NCI-H460 (cell line): ENCODE data around the gene MYO1C. TPM values are rescaled to one million over a fixed set of nuclear protein-coding genes. Genes with fewer than 3 reads are reported as not detected.
A peak's percentile ranks its signal among the peaks of the same experiment; 100 is the strongest.
"Not testable (repeated sequence)": the region's sequence is repeated elsewhere in the genome, so short reads cannot be mapped to it uniquely, and the experiment has no call there.

Source experiments
- DNase-seq: peaks from one replicate; pipeline ENCODE4 v3.0.0-alpha.2; 2016; ENCODE audit warnings: low read depth; ENCODE audit errors: extremely low read depth
- total RNA-seq: library from RNA; depleted of rRNA; stranded (reverse); fragments of >200 nt; shearing (Covaris generic); gene quantifications from 2 replicates; pipeline ENCODE4 v1.2.3, GENCODE V29; 2014

MYO1C gene
- total RNA-seq, 1 experiment from 2014 or later = 78.8 TPM

DNA sequence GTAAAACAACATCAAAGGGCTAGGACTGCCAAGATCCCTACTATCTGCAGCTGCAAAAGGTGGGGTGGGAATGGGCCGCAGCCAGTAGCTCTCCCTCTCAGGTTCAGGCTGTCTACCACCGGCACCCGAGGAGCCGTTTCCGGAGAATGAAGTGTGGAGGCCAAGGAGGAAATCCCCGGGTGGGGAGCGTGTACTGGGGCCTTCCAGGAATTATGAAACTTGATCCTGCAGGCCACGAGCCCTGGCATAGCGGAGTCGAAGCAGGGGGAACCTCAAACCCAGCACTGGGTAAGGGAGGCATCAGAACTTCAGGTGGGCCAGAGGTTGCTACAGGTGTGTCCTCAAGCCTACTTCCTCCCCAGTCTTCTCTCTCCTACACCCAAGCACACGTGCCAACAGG is 18.8 kb upstream of the MYO1C start:
- DNase-seq = no peak

DNA sequence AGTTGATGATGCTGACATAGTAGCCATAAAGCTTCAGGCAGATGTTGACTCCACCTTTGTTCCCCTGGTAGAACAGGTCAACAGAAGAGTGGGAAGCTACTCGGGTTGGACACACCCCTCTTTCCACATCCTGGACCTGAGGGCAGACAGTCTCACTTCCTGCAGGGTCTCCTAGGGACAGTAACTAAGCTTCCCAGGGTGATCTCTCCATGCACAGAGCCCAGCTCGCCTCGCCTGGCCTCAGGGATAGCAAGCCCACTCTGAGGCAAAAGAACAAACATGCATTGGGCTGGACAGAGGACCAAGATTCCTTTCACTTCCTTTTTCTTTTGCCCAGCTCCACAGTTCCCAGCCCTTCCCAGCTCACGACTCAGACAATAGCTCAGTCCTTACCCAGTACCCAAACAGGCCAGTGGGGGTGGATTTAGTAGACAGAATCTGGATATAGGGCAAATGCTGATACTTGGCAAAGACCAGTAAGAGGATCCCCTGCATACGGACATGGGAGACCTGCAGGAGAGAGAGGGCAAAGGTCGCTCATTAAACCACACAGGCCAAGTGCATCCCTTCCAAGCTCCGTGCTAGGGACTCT is 16.9 kb upstream of the MYO1C start:
- no peak for DNase-seq

DNA sequence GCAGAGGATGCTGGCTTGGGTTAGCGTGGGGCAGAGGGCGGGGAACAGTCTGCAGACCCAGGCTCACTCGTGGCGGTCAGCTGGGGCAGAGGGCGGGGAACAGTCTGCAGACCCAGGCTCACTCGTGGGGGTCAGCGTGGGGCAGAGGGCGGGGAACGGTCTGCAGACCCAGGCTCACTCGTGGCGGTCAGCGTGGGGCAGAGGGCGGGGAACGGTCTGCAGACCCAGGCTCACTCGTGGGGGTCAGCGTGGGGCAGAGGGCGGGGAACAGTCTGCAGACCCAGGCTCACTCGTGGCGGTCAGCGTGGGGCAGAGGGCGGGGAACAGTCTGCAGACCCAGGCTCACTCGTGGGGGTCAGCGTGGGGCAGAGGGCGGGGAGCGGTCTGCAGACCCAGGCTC is 16.2 kb upstream of the MYO1C start:
- not testable (repeated sequence) for DNase-seq

DNA sequence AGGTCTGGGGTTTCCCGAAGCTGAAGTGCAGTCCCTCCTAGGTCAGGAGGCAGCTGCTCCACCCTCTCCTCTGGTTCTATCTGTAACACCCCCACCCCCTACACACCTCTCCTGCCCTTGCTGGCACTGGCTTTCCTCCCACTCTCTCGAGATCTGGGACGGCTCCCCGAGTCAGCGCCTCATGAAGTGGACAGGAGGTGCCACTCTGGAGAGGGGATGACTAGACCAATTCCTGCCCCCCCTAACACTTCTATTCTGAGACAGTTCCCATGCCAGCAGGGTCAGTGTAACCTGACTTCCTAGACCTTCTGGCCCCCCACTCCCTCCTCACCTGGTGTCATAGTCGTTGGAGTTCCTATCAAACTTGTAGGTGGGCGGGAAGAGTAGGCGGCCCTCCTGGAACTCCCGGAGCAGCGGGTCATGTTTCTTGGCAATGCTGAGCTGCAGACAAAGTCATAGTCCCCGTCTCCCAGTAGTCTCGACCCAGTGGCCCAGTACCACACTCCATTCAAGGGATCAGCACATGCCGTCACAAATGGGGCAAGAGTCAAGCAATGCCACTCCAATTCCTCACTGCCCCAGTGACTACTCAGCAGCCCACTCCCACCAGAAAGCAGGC is 14.3 kb upstream of the MYO1C start:
- no peak for DNase-seq

DNA sequence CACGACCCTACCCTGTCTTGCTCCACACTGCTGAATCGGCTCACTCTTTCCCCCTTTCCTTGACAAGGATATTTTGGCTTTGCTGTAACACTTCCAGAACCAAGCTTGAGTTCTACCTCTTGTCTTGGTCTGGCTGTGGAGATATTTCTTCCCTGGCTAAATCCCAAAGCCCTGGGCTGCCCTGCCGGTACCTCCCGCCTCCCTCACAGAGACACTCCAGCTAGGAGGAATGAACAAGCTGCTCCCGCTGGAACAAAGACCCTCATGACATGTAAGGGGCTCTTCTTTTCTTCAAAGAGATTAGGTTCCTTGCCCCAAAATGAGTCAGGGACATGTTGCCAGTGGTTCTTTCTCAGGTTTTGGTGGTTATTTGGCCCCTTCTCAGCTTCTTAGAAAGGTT is 13.1 kb upstream of the MYO1C start:
- no peak for DNase-seq

DNA sequence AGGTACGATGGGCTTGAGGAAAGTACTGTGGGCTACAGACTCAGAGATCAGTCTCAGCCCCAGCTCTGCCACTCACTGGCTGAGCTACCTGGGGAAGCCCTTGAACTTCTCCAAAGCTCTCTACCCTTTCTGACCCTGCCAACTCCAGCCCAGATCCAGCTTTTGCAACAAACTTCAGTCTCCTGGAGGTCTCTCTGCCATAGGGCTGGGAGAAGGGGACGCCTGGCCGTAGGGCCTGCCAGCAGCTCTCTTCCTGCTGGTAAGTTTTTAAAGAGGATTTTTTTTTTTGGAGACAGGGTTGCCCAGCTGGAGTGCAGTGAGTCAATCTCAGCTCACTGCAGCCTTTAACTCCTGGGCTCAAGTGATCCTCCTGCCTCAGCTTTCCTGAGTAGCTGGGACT is 12.4 kb upstream of the MYO1C start:
- DNase-seq = no peak

DNA sequence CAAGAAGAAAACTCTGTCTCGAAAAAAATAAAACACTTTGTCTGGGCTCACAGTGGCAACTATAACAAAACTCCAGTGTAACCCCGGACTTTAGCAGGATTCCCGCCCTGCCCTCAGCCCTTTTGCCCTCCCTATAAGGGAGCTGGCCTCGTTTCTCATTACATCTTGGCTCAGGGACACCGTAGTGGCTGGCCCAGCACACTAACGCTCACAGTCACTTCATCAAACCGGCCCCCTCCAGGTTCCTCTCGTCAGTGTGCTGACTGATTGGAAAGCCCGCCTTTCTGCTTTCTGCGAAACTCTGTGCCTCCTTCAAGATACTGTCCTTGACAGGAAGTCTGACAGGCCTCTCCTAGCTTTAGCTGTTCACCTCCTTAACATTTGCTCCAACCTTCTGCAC is 11.2 kb upstream of the MYO1C start:
- no peak for DNase-seq

DNA sequence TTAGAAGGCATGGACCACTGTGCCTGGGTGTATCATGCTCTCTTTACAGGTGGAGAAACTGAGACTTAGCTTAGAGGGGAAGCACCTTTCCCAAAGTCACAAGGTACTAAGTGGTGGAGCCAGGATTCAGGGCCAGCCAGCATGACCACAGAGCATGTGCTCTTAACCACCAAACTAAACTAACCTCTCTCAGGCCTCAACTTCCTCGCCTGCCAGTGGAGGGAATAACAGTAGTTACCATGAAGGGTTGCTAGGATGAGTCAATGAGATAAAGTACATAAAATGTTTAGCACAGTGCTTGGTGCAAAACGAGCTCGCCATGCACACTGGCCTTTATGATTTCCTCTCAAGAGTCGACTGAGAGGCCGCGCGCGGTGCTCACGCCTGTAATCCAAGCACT is 6.4 kb upstream of the MYO1C start:
- DNase-seq = no peak

DNA sequence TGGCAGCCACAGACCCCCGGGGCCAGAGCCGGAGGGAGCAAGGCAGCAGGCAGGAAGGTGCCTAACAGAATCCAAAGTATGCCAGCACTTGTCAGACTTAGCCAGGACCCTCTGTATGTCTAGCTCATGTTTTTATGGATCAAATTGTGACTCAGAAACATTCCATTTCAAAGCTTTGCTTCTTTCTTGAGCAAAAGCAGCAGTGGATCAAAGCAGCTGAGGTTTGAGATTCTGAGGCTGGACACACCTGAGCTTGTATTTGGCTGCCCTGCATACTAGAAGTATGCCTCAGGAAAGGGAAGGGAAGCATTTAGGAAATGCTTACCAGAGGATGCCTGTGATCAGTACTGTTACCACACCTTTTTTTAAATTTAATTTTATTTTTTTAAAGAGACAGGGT is 5.7 kb upstream of the MYO1C start:
- no peak for DNase-seq

DNA sequence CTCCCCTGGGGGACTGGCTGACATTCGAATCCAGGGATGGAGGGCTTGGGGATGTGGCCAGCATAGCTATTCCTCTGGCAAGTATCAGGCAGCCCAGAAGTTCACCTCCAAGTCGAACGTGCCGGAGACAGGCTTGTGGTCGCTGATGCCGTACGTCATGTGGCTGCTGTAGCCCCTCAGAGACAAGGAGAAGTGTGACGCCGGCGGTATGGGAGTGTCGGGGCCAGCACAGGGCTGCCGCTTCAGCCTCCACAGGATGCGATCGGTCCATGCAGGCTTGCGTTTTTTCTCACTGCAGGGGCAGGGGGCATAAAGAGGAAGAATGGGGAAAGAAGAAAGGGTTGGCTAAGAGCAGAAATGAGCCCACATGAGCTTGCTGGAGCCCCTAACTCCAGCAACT is 5.3 kb upstream of the MYO1C start:
- DNase-seq = no peak

DNA sequence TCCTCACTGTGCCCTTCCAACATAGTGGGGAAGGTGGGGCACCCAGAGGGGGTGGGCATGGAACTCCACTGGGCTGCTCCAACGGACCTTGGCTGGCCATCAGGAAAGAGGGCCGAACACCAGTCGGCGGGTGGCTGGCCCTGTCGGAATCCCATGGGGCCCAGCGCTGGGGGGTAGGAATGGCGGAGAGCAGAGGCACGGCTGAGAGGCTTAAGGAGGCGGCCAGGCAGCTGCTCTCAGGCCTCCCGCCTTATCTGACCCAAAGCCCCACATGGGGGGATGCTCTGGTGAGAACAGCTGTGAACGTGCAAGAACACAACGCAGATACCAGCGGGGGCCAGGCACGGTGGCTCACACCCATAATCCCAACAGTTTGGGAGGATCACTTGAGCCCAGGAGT is 4.4 kb upstream of the MYO1C start:
- no peak for DNase-seq

DNA sequence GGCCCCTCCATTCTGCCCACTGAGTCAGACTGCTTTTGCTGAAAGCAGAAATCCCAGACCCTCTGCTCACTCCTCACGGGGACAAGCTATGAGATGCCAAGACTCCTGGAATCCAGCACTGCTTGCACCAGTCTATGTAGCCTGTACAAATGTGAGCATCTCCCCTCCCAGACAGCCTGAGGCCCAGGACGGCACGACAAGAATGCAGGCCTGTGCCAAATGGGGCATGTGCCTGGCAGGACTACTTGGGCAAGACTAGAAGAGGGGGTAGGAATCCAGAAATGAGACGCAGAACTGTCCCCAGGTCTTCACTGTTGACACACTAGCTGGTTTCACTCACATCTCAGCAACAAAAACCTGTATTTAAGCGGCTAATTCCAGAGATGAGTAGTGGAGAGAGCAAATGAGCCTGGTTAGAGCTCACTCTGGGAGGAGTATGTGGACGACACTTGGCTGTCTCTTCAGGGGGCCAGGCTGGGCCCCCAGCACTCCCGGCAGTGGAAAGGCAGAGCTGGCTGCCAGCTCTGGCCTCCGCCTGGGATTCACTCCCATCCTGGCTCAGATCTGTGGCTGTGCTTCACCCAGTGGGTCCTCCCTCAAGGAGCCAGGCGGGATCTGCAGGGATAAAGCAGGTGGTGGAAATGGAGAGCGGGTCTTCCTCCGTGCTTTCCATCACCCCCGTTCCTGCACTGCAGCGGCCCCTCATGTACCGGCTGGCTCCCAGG is 2.9 kb upstream of the MYO1C start:
- no peak for DNase-seq

DNA sequence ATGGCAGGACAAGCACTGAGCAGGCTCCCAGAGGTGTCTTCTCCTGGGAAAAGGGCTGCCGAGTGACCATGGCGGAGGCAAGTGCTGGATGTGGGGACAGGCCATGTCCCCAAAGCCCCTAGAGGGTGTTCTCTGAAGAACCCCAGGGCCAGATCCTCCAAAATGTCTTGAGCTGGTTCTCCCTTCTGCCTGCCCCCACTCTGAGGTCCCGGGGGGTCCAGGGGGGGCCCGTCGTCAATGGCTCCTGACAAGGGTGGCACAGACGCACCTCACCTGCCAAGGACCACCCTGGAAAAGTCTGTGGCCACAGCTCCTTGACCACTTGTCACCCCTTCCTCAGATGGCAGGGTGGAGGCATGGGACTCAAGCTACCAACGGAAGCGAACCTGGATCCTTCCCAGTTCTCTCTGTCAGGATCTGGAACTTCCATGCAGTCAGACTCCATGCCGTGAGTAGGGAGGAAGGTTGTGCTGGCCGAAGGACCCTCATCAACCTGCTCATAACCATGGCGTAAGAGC is 2.3 kb upstream of the MYO1C start:
- no peak for DNase-seq

DNA sequence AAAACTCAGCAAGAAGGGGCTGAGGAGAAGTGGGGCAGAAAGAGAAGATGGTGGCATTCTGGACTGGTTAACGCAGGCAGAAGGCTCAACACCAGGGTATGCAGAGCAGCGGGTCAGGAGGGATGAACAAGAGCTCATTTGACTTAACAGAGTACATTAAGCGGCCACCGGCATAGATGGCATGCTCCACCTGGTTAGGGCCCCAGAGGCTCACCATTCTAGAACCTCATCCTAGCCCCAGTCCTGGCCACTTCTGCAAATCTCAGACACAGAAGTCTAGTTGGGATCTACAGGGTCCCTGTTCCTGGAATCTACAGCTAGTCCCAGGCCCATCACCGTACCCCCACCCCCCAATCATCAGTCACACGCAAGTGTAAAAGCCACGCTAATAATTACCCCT is 1.7 kb upstream of the MYO1C start:
- no peak for DNase-seq

DNA sequence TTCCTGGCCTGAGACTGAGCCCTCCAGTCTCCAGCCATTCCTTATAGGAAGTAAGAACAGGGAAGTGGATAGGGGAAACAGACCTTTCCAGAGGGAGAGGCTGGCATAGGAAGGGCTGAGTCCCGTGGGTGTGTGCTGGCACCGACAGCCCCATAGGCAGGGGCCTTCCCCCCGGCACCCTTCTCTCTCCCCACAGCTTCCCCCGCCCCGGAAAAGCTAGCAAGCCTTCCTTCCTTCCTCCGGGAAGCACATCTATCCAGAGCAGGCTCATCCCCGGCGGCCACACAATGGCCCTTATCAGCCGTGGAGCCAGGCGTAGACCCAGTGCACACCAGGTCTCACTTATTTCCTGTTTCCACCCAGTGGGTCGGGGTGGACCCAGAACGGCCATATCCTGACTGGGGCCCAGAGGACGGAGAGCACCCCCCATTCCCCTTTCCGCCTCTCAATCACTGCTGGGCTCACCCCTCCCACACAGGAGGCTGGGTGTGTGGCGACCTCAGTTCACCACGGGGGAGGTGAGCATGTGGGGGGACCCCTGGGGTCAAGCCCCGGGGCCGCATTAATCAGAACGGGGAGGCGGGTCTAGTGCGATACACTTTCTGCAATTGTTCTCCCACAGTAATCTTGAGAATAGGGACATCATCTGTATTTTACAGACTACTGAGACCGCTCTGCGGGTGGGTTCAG is 950 bp upstream of the MYO1C start:
- no peak for DNase-seq

DNA sequence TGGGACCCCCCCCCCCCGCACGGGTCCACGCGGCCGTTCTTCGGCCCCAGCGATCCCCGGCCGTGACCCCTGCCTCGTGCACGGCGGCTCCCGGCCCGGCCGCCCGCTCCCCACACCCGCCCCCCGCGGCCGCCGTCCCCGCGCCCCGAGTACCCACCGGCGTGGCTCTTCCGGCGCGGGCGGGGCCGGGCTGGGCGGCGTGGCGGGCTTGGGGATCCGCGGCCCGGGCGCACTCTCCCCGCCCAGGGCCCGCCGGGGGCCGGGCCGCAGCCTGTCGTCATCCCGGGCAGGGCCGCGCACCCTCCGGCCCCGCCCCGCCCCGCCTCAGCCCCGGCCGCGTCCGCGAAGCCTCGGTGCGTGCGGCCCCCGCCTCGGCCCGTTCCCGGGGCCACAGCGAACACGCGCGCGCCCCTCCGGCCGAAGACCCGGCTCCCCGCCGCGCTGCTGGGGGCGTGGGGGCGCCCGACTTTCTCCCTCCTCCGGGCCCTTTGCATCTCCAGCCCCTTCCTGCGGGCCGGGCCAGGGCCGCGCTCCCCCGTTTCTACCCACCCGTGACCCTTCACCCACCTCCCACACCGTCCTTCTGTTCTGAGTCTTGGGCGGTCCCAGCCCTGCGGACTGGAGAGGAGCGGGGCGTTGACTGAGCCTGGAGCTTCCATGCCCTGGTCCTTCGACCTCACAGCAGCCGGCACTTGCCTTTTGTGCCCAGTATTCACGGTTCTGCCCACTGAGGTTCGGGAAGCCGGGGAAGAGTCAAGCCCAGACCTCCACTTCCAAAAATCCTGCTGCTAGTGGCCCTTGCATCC is 840 bp downstream of the MYO1C start:
- DNase-seq = peak; percentile 53

DNA sequence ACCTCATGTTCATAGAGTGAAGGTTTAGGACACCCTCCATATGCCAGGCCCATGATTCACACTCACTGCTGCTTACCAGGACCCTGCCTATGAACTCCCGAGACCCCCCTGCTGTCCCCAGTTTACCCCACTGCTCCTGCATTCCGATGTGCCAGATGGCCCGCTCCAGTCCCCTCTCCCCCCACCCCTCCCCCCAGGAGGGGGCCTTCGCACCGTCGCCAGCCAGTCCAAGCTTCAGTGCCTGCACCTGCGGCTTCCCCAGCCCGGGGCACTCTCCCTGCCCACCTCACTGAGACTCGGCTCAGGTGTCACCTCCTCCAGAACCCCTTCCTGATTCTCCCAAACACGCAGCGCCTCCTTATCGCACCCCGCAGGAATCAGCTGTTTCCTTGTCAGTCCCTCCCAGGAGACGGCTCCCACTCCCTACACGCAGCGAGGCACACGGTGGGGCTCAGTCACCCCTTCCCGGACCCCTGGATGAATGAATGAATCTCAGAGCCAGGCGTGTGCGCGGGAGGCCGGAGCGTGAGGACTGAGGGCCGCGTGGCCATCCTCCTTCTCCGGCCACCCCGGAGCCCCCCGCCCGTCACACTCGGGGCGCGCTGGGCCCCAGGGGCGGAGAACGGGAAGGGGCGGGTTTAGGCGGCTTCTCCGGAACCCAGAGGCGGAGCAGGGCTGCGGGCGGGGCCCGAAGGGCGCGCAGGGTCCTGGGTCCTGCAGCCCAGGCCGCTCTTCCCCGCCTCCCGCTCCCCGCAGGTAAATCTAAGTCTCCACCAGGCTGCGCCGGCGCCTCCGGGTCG is 1.6 kb downstream of the MYO1C start:
- DNase-seq = peak; percentile 40

DNA sequence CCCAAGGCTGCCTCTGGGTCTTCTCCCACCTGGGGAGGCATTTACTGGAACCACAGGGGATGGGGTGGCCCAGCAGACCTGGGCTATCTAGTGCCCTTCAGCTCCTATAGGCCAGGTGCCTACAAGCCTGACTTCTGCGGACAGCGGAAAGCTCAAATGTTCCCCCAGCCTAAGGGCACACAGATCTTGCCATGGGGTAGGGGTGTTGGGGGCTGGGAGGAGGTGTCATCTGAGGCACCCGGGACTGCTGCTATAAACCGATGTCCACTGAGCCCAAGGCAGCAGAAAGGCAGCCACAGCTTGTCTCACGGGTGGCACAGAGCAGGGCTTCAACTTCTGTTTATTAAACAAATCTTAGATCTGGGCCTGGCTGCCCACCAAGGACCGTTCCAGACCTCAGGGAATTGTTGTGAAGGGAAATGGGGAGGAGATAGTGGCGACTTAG is 3.6 kb downstream of the MYO1C start:
- no peak for DNase-seq

DNA sequence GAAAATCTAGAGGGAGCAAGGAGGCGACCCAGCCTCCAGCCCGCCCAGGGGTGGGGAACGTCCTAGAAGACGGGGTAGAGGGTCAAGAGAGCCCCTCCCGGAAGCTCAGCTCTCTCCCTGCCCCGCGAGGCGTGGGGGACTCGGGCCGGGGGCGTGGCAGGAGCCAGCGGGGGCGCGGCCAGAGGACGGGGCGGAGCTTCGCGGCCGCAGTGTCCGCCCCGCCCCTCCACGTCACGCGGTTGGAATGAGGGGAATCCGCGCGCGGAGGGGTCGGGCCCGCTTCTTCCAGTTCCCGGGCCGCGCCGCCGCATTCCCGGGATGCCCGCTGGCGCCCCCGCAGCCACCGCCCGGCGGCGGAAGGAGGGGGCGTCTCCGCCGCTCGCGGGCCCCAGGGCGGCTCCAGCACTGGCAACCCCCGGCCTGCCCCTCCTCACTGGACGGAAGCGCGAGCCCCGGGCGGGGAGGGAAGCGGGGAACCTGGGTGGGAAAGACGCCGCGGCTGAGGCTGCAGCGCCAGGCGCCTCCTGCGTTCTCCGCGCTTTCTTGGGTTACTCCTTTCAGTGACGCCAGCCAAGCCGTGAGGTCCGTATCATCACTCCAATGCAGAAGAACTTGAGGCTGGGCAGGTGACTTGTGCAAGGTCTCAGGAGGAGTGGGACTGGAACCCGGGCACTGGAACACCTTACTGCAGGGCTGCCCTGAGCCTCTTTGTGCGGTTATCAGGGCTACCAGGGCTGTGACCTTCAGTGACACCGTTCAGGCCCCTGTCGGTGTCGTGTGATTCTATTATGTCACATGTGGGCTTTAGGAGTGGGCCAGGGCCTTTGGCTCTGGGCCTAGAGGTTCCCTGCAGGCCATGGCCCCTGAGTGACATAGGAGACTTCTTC is 4.3 kb downstream of the MYO1C start:
- peak; percentile 77 for DNase-seq
